ENCODE data around the gene ZNF724. TPM values are rescaled to one million over a fixed set of nuclear protein-coding genes. Genes with fewer than 3 reads are reported as not detected.

ZNF724 gene
- total and polyA plus RNA-seq, 2 of the 8 experiments (the other 6 are each of a cell fraction or from before 2014, with no cell fraction given): 8.7 to 67.2 TPM

DNA sequence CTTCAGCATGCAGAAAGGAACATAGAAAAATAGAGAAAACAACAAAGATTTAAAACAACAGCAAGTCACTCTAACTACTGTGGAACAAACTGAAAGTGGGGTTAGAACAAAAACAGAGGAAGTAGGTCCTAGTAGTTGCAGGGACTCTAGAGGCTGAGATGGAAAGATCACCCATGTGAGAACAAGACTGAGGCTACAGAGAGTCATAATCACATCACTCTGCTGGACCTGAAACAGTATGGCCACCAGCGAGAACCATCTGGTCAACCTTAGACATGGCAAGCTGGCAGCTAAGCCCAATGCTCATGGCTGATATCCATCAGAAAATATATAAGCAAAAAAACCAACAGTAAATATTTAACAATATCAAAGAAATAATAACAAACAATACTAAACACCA, 35.8 kb upstream of the ZNF724 start:
- H3K56ac ChIP-seq (replicated peaks; ENCODE audit: insufficient read length, low read depth, low read length): no peak overlapping the region
- no peaks in the 10 kb centered on the region for H3K79me2 ChIP-seq (ENCODE audit: control insufficient read depth in 1 of 2, insufficient read depth in 2 of 2, low read length in 2 of 2)
- H3K4me2 ChIP-seq (ENCODE audit: insufficient read depth in 1 of 2, low read depth in 2 of 2, low read length in 2 of 2): no peak overlapping the region
- no peak overlapping the region for H2BK15ac ChIP-seq (ENCODE audit: low read length)
- peaks cover 18 to 21% of the 10 kb centered on the region in 2 experiments for H3K9me3 ChIP-seq (ENCODE audit: insufficient read depth in 2 of 2, low read depth in 1 of 2, low read length in 1 of 2)
- H2AFZ ChIP-seq (ENCODE audit: low read length): no peak overlapping the region
- no peak overlapping the region for H3K14ac ChIP-seq (ENCODE audit: insufficient read length)
- no peak overlapping the region for H2BK12ac ChIP-seq (ENCODE audit: low read depth, low read length)
- H4K5ac ChIP-seq (ENCODE audit: insufficient read length, low read depth, low read length): no peak overlapping the region
- H3K23ac ChIP-seq (ENCODE audit: insufficient read length): no peak overlapping the region
- no peak overlapping the region for H4K8ac ChIP-seq (ENCODE audit: extremely low read depth, insufficient read depth, low read length)
- no peaks in the 10 kb centered on the region for H3K4me1 ChIP-seq (replicated peaks in 1 of 4; ENCODE audit: control insufficient read depth in 3 of 4, insufficient read depth in 4 of 4, low read length in 3 of 4)
- no peak overlapping the region for H3K4ac ChIP-seq (replicated peaks; ENCODE audit: insufficient read length, low read depth, low read length)
- no peak overlapping the region for H3K9ac ChIP-seq (replicated peaks in 1 of 4; ENCODE audit: extremely low read depth in 1 of 4, low read depth in 3 of 4, low read length in 3 of 4)
- POLR2A ChIA-PET (ENCODE audit: partially characterized antibody): interaction anchor here (1.1 to 1.5 kb wide), 2 partner anchors 28 to 211 kb away, joined by 3 to 4 read pairs; no protein-coding TSS in a partner anchor
- TF ChIP-seq JUND (IDR thresholded peaks at IDR 0.05; ENCODE audit: low read length): no peak
- TF ChIP-seq, protein P1, sequence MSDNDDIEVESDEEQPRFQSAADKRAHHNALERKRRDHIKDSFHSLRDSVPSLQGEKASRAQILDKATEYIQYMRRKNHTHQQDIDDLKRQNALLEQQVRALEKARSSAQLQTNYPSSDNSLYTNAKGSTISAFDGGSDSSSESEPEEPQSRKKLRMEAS (IDR thresholded peaks at IDR 0.05): no peak
- TF ChIP-seq POLR2AphosphoS5 (IDR thresholded peaks at IDR 0.05; ENCODE audit: low read depth, low read length): no peak
- TF ChIP-seq RBBP5 (IDR thresholded peaks at IDR 0.05; ENCODE audit: borderline replicate concordance, low read depth, low read length): no peak
- TF ChIP-seq CBX5 (IDR thresholded peaks at IDR 0.05; ENCODE audit: low read depth, low read length): no peak
- no peak for TF ChIP-seq SUZ12 (IDR thresholded peaks at IDR 0.05; ENCODE audit: low read length)
- no peak for TF ChIP-seq RFX5 (IDR thresholded peaks at IDR 0.05; ENCODE audit: borderline replicate concordance, low read depth, low read length)
- H2BK5ac ChIP-seq (ENCODE audit: low read depth, low read length): no peak overlapping the region
- H4K20me1 ChIP-seq (replicated peaks in 1 of 2; ENCODE audit: control insufficient read depth in 1 of 2, insufficient read depth in 2 of 2, low read length in 2 of 2): no peaks in the 10 kb centered on the region
- no peaks in the 10 kb centered on the region for H3K27me3 ChIP-seq (replicated peaks in 1 of 4; ENCODE audit: control insufficient read depth in 3 of 4, extremely low read depth in 1 of 4, insufficient read depth in 3 of 4, low read length in 3 of 4)
- WGBS, 2 experiments (ENCODE audit: extremely low coverage in 1 of 2, insufficient coverage in 1 of 2, insufficient read length in 1 of 2, insufficient replicate concordance in 2 of 2, low coverage in 1 of 2, low lambda C conversion rate in 2 of 2, missing lambda C conversion rate in 1 of 2): 100% methylated on average over 1 of the region's 1 CpG; no CpG with 5 or more reads in 1 of the 2 experiments
- CTCF ChIA-PET (ENCODE audit: partially characterized antibody): interaction anchor here (0.7 to 0.8 kb wide), 2 partner anchors 12 to 984 kb away, joined by 3 read pairs; no protein-coding TSS in a partner anchor
- H3K27ac ChIP-seq (ENCODE audit: low read depth, low read length): no peak overlapping the region
- DNase-seq (ENCODE audit: low read depth in 1 of 2, low spot score in 2 of 2) (no peak), FAIRE-seq (no peak)
- H3K36me3 ChIP-seq (ENCODE audit: control insufficient read depth in 2 of 4, insufficient read depth in 4 of 4, low read length in 3 of 4): no peaks in the 10 kb centered on the region
- H2BK20ac ChIP-seq (ENCODE audit: low read length): no peak overlapping the region
- H3K79me1 ChIP-seq (ENCODE audit: low read depth, low read length): no peaks in the 10 kb centered on the region
- H3K23me2 ChIP-seq (ENCODE audit: low read depth, low read length): no peaks in the 10 kb centered on the region
- no peak overlapping the region for H2BK120ac ChIP-seq (replicated peaks; ENCODE audit: low read depth, low read length)
- no peak overlapping the region for H3K4me3 ChIP-seq (ENCODE audit: extremely low read depth in 1 of 4, insufficient read depth in 2 of 4, low read depth in 3 of 4, low read length in 4 of 4)
- H2AK5ac ChIP-seq (ENCODE audit: low read depth, low read length): no peak overlapping the region
- no peak overlapping the region for H4K91ac ChIP-seq (replicated peaks; ENCODE audit: insufficient read length, low read length)
- H3K18ac ChIP-seq (ENCODE audit: extremely low read depth, low read length): no peak overlapping the region

Data from H1 (cell line).